IPS-18a (cell line): ENCODE measurements around the gene NR5A1.

Source experiments
- H3K27ac ChIP-seq: one replicate; pipeline ENCODE4 v1.5.1; 2013; ENCODE audit warnings: low read length
- H3K27me3 ChIP-seq: one replicate; pipeline ENCODE4 v1.6.1; 2013; ENCODE audit warnings: mild to moderate bottlenecking, low read length; ENCODE audit not compliant: control insufficient read depth, insufficient read depth
- H3K36me3 ChIP-seq: one replicate; pipeline ENCODE4 v1.6.1; 2013; ENCODE audit warnings: low read depth, low read length; ENCODE audit not compliant: control insufficient read depth
- H3K4me1 ChIP-seq: one replicate; pipeline ENCODE4 v1.6.1; 2013; ENCODE audit warnings: low read depth, low read length; ENCODE audit not compliant: control insufficient read depth
- H3K4me3 ChIP-seq: one replicate; pipeline ENCODE4 v1.5.1; 2013; ENCODE audit warnings: low read length
- H3K9ac ChIP-seq: one replicate; pipeline ENCODE4 v1.6.1; 2013; ENCODE audit warnings: mild to moderate bottlenecking, low read length, moderate library complexity
- H3K9me3 ChIP-seq: one replicate; pipeline ENCODE4 v1.6.1; 2013; ENCODE audit warnings: low read depth, low read length; ENCODE audit not compliant: control insufficient read depth

NR5A1 gene

GRCh38 chr9:124503713-124504529 is 3.3 kb downstream of the NR5A1 start:
- H3K9ac ChIP-seq: no peak overlapping the region
- peak overlapping the region; percentile 30 for H3K4me3 ChIP-seq
- H3K4me1 ChIP-seq: no peaks in the 10 kb centered on the region
- no peaks in the 10 kb centered on the region for H3K36me3 ChIP-seq
- H3K27ac ChIP-seq: no peak overlapping the region
- H3K27me3 ChIP-seq: peaks cover 68% of the 10 kb centered on the region
- H3K9me3 ChIP-seq: no peaks in the 10 kb centered on the region

DNA sequence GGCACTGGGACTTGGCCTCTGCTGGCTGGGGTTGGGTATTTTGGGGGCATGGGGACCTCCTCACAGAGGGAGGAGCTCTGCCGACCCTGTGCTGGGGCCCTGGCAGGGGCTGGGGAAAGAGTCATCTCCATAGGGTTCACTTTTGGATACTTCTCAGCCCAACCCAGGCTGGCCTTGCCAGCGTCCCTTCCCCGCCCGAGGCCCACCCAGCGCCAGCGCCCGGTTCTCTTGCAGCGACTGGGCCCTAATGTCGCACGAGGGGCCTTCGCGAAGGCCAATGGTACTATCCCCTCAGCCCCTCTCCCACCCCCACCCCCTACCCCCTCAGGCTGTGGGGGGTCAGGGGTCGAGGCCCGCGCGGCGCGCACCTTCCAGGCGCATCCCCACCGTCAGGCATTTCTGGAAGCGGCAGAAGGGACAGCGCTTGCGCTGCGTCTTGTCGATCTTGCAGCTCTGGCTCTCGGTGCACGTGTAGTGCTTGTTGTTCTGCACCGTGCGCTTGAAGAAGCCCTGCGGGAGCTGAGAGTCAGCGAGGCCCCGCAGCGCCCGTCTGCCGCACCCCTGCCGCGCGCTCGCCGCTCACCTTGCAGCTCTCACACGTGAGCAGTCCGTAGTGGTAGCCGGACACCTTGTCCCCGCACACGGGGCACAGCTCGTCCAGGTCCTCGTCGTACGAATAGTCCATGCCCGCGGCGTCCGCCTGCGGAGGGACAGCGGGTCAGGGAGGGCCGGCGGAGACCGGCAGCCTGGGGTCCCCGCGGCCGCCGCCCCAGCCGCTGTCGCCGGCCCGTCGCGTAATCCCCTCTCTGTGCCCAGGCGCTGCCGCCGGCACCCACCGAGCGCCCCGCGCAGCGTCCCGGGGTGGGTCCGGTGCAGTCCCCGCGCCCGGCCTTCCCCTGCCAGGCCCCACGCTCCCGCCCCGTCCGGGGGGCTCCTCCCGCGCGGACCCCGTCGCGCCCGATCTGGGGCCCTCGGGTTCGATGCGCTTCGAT is 4.2 kb downstream of the NR5A1 start:
- H3K4me3 ChIP-seq: no peak overlapping the region
- H3K36me3 ChIP-seq: no peaks in the 10 kb centered on the region
- no peaks in the 10 kb centered on the region for H3K4me1 ChIP-seq
- H3K27me3 ChIP-seq: peaks cover 68% of the 10 kb centered on the region
- H3K9ac ChIP-seq: no peak overlapping the region
- no peaks in the 10 kb centered on the region for H3K9me3 ChIP-seq
- H3K27ac ChIP-seq: no peak overlapping the region

GRCh38 chr9:124501771-124502320 is 5.4 kb downstream of the NR5A1 start:
- Histone ChIP-seq H3K4me1 (no peaks in the 10 kb centered on the region), H3K9ac (no peak overlapping the region)

DNA sequence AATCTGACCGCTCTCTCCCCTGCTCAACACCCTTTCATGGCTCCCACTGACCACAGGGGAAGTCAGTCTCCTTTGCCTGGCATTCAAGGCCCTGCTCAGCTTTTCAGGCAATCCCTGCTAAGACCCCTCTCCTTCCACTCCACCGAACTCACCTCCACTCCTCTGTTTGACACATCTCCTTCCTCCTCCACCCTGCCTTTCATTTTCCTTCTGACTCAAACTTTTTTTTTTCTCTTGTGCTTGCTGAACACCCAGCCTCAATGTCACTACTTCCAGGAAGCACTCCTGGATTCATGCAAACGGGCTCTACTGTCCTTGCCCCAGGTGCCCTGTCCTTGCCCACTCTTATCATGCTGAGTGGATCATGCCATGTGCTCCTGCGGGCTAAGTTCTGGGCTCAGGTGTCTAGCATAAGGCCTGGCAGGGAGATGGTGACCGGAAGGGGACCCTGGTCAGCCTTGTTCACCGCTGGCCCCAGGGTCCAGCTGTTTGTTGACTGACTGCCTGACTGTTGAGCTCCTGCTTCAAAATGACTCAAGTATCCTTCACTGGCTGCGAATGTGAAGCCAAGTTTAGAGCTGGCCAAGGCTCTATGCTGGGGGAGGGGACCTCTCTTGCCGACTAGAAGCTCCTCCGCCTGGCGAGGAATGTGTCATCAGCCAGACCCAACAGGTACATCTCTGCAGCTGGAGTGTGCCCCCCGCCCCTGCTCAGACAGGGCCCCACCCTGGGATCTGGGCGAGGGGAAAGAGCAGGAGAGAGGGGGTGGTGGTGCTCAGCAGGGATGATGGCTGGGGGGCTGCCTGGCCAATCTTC is 6.2 kb downstream of the NR5A1 start:
- no peaks in the 10 kb centered on the region for H3K36me3 ChIP-seq
- no peaks in the 10 kb centered on the region for H3K4me1 ChIP-seq
- H3K27ac ChIP-seq: no peak overlapping the region
- H3K9me3 ChIP-seq: no peaks in the 10 kb centered on the region
- no peak overlapping the region for H3K9ac ChIP-seq
- no peak overlapping the region for H3K4me3 ChIP-seq
- H3K27me3 ChIP-seq: peaks cover 59% of the 10 kb centered on the region

More at GRCh38 chr9:124501771-124502320, 5.4 kb downstream of the NR5A1 start:
- no peak overlapping the region for H3K4me3 ChIP-seq
- no peaks in the 10 kb centered on the region for H3K36me3 ChIP-seq
- H3K9me3 ChIP-seq: no peaks in the 10 kb centered on the region
- no peak overlapping the region for H3K27ac ChIP-seq
- peaks cover 66% of the 10 kb centered on the region for H3K27me3 ChIP-seq

DNA sequence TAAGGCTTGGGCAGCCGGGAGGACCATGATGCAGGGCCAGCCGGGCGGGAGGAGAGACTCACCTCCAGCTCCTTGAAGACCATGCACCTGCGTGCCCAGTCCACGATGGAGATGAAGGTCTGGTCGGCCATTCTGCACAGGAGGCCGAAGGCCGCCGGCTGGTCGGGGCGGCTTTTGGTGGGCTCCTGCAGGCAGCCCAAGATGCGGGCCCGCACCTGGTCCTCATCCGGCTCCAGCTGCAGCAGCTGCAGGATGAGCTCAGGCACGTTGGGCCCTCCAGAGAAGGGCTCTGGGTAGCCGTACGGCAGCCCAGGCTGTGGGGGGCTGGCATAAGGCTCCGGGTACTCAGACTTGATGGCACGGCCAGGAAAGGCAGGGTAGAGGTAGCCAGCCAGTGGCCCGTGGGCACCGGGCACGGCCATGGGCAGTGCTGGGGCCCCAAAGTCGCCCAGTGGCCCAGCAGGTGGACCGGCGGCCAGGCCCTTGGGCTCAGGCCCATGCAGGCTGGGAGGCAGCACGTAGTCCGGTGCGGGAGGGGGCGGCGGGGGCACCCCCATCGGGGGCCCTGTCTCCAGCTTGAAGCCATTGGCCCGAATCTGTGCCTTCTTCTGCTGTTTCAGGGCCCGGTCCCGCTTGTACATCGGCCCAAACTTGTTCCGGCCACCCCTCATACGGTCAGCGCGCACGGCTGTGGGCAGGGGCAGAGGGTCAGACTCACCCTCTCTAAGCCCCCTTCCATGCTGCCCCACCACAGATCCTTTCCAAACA is 7.0 kb downstream of the NR5A1 start:
- Histone ChIP-seq H3K27me3 (peaks cover 51% of the 10 kb centered on the region), H3K9me3 (no peaks in the 10 kb centered on the region), H3K36me3 (no peaks in the 10 kb centered on the region), H3K27ac (no peak overlapping the region), H3K4me1 (no peaks in the 10 kb centered on the region), H3K4me3 (no peak overlapping the region), H3K9ac (no peak overlapping the region)

GRCh38 chr9:124499216-124499615 is 8.0 kb downstream of the NR5A1 start:
- Histone ChIP-seq H3K36me3 (no peaks in the 10 kb centered on the region), H3K9ac (no peak overlapping the region), H3K4me3 (no peak overlapping the region), H3K27ac (no peak overlapping the region), H3K9me3 (no peaks in the 10 kb centered on the region), H3K4me1 (no peaks in the 10 kb centered on the region), H3K27me3 (peaks cover 43% of the 10 kb centered on the region)

GRCh38 chr9:124498499-124499146 is 8.6 kb downstream of the NR5A1 start:
- H3K4me3 ChIP-seq: no peak overlapping the region
- H3K9ac ChIP-seq: no peak overlapping the region
- no peaks in the 10 kb centered on the region for H3K9me3 ChIP-seq
- H3K27me3 ChIP-seq: peaks cover 37% of the 10 kb centered on the region
- no peaks in the 10 kb centered on the region for H3K4me1 ChIP-seq
- H3K27ac ChIP-seq: no peak overlapping the region
- H3K36me3 ChIP-seq: no peaks in the 10 kb centered on the region

- Histone ChIP-seq H3K9ac (no peak overlapping the region), H3K36me3 (no peaks in the 10 kb centered on the region), H3K9me3 (no peaks in the 10 kb centered on the region), H3K4me3 (no peak overlapping the region), H3K4me1 (no peaks in the 10 kb centered on the region), H3K27me3 (peaks cover 31% of the 10 kb centered on the region), H3K27ac (no peak overlapping the region)
Observed at GRCh38 chr9:124498040-124498439, 9.2 kb downstream of the NR5A1 start.

GRCh38 chr9:124497441-124497840 is 9.8 kb downstream of the NR5A1 start:
- H3K9ac ChIP-seq: no peak overlapping the region
- no peaks in the 10 kb centered on the region for H3K9me3 ChIP-seq
- H3K36me3 ChIP-seq: no peaks in the 10 kb centered on the region
- H3K4me3 ChIP-seq: no peak overlapping the region
- H3K27me3 ChIP-seq: peaks cover 25% of the 10 kb centered on the region
- no peaks in the 10 kb centered on the region for H3K4me1 ChIP-seq
- H3K27ac ChIP-seq: no peak overlapping the region

GRCh38 chr9:124496463-124496862 is 10.7 kb downstream of the NR5A1 start:
- no peaks in the 10 kb centered on the region for H3K9me3 ChIP-seq
- H3K9ac ChIP-seq: no peak overlapping the region
- peaks cover 15% of the 10 kb centered on the region for H3K27me3 ChIP-seq
- no peak overlapping the region for H3K27ac ChIP-seq
- H3K4me1 ChIP-seq: no peaks in the 10 kb centered on the region
- no peaks in the 10 kb centered on the region for H3K36me3 ChIP-seq
- H3K4me3 ChIP-seq: no peak overlapping the region
